Measurements from ENCODE around the gene SSTR1. TPM values are rescaled to one million over a fixed set of nuclear protein-coding genes. Genes with fewer than 3 reads are reported as not detected.

SSTR1 gene
- total RNA-seq, 6 donors from 2014 or later: under 0.01 to 14.4 (median 3.1) TPM

DNA sequence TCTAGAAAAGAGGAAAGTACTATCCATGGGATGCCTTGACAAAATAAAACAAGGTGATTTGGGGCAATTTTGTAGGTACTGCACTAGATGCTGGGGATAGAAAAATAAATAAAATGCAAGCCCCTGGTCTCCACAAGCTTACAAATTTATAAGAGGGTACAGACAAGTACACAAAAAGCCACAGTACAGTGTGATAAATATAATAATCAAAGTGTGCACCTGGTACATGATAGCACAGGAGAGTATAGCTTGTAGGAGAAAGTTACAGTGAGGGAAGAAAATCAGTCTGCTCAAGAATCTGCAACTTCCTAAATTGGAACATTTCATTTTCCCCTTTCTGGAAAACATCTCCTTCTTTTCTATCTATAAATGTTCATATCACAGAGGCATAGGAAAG lies 3.0 kb upstream of the SSTR1 start:
- no peak for TF ChIP-seq POLR2A (IDR thresholded peaks at IDR 0.05)
- ATAC-seq (ENCODE audit: low FRiP score in 2 of 2): no peak

DNA sequence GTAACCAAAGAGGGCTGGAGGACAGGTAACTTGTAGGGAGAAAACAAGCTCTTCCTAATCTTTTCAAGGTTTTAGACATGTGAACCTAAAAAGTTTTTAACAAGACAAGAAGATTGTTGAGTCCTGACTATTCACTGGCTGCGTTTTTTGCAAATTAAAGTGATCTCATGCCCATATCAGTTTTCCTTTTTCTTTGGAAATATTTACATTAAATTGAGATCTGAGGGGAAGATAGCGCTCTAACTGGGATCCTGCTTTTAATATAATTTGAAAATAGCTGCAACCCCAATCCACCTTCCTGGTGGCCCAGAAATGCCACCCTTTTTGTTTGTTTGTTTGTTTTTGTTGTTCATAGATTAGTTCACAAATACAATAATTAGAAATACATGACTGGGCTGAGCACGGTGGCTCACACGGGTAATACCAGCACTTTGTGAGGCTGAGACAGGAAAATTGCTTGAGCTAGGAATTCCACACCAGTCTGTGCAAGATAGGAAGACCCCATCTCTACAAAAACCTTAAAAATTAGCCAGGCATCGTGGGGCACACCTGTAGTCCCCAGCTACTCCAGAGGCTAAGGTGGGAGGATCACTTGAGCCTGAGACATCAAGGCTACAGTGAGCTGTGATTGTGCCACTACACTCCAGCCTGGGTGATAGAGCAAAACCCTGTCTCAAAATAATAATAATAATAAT lies 2.4 kb upstream of the SSTR1 start:
- Histone ChIP-seq H3K36me3 (no peaks in the 10 kb centered on the region), H3K4me3 (no peak overlapping the region), H3K4me1 (peaks cover 0 to 26% (median 16%) of the 10 kb centered on the region in 4 donors), H3K9me3 (no peaks in the 10 kb centered on the region), H3K27ac (no peak overlapping the region), H3K27me3 (peaks cover 0 to 18% (median 6%) of the 10 kb centered on the region in 4 donors)
- no peak for ATAC-seq (ENCODE audit: low FRiP score in 2 of 2)
- DNase-seq: no peak
- 74 to 76% methylated on average over 5 of the region's 5 CpGs for WGBS, 2 donors
- TF ChIP-seq POLR2A (IDR thresholded peaks at IDR 0.05) (no peak), EP300 (IDR thresholded peaks at IDR 0.05) (no peak), POLR2AphosphoS5 (IDR thresholded peaks at IDR 0.05) (no peak)
- TF ChIP-seq, protein P1, sequence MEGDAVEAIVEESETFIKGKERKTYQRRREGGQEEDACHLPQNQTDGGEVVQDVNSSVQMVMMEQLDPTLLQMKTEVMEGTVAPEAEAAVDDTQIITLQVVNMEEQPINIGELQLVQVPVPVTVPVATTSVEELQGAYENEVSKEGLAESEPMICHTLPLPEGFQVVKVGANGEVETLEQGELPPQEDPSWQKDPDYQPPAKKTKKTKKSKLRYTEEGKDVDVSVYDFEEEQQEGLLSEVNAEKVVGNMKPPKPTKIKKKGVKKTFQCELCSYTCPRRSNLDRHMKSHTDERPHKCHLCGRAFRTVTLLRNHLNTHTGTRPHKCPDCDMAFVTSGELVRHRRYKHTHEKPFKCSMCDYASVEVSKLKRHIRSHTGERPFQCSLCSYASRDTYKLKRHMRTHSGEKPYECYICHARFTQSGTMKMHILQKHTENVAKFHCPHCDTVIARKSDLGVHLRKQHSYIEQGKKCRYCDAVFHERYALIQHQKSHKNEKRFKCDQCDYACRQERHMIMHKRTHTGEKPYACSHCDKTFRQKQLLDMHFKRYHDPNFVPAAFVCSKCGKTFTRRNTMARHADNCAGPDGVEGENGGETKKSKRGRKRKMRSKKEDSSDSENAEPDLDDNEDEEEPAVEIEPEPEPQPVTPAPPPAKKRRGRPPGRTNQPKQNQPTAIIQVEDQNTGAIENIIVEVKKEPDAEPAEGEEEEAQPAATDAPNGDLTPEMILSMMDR (IDR thresholded peaks at IDR 0.05): no peak

More for the DNA sequence above, 3.0 kb upstream of the SSTR1 start:
- peaks cover 0 to 16% (median 4%) of the 10 kb centered on the region in 4 donors for H3K27me3 ChIP-seq
- H3K4me1 ChIP-seq: peaks cover 0 to 20% (median 13%) of the 10 kb centered on the region in 4 donors
- no peaks in the 10 kb centered on the region for H3K36me3 ChIP-seq
- no peak for DNase-seq
- H3K9me3 ChIP-seq: no peaks in the 10 kb centered on the region
- H3K27ac ChIP-seq: no peak overlapping the region
- no peak overlapping the region for H3K4me3 ChIP-seq

DNA sequence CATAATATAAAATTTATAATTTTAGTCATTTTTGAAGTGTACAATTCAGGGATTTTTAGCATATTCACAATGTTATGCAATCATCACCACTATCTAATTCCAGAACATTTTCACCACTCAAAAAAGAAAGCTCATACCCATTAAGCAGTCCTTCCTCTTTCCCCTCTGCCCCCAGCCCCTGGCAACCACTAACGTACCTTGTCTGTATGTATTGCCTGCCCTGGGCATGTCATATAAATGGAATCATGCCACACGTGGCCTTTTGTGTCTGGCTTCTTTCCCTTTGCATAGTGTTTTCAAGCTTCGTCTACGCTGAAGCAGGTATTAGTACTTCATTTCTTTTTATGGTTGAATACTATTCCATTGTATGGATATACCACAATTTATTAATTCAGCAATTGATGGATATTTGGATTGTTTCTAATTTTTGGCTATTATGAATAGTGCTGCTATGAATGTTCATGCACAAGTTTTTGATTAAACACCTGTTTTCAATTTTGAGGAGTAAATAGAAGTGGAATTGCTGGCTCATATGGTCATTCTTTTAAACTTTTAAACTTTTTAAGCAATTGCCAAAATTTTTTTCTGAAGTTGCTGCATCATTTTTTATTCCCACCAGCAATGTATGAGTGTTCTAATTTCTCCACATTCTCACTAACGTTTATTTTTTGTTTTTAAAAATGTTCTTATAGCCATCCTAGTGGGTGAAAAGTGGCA lies 1.6 kb upstream of the SSTR1 start:
- Histone ChIP-seq H3K4me1 (peaks cover 0 to 33% (median 21%) of the 10 kb centered on the region in 4 donors), H3K36me3 (no peaks in the 10 kb centered on the region), H3K9me3 (no peaks in the 10 kb centered on the region), H3K27me3 (peaks cover 0 to 18% (median 6%) of the 10 kb centered on the region in 4 donors), H3K4me3 (no peak overlapping the region), H3K27ac (no peak overlapping the region)
- DNase-seq (no peak), ATAC-seq (ENCODE audit: low FRiP score in 2 of 2) (no peak)
- TF ChIP-seq EP300 (IDR thresholded peaks at IDR 0.05): no peak
- TF ChIP-seq POLR2A (IDR thresholded peaks at IDR 0.05): no peak
- no peak for TF ChIP-seq POLR2AphosphoS5 (IDR thresholded peaks at IDR 0.05)
- TF ChIP-seq, protein P1 (IDR thresholded peaks at IDR 0.05): no peak
- 92 to 93% methylated on average over 5 of the region's 5 CpGs for WGBS, 2 donors

DNA sequence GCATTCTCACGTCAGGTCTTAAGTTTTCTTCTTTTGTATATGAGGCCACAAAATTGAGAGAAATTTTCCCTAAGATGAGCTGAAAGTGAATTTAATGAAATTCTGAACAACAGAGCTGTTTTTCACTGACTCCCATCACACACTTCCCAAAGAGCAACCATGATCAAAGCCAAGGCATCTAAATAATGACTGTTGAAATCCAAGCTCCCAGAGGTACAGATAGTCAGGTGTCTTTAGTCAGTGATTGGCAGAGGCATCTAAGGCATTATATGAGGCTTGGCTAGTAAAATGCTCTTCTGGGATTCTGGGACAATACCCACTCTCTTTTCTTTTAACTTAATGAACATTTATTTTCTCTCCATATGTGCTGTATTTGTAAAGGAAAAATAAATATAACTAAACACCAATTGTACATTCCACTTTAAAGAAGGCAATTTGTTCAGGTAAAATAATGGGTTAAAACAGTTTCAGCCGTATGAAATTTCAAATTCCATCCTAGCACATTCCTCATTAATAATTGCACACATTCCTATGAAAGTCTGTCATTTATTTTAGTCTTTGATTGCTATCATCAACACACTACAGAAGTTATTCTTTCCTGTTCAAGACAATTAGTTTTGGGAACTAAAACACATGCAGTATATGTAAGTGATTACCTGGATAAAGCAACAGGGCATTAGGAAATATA lies 871 bp upstream of the SSTR1 start:
- ATAC-seq (ENCODE audit: low FRiP score in 2 of 2): no peak
- no peak overlapping the region for H3K27ac ChIP-seq
- WGBS, 2 donors: 71 to 72% methylated on average over 2 of the region's 2 CpGs

More for the DNA sequence above, 871 bp upstream of the SSTR1 start:
- H3K9me3 ChIP-seq: no peaks in the 10 kb centered on the region
- peaks cover 0 to 21% (median 6%) of the 10 kb centered on the region in 4 donors for H3K27me3 ChIP-seq
- H3K4me3 ChIP-seq: no peak overlapping the region
- no peak for DNase-seq
- TF ChIP-seq POLR2A (IDR thresholded peaks at IDR 0.05) (no peak), POLR2AphosphoS5 (IDR thresholded peaks at IDR 0.05) (no peak), EP300 (IDR thresholded peaks at IDR 0.05) (no peak)
- TF ChIP-seq, protein P1 (IDR thresholded peaks at IDR 0.05): no peak
- H3K36me3 ChIP-seq: no peaks in the 10 kb centered on the region
- peaks cover 0 to 40% (median 24%) of the 10 kb centered on the region in 4 donors for H3K4me1 ChIP-seq

Data from upper lobe of left lung (tissue), 6 donors.